ENCODE measurements around the gene SUPT3H. TPM values are rescaled to one million over a fixed set of nuclear protein-coding genes. Genes with fewer than 3 reads are reported as not detected.

The SUPT3H gene
- total and polyA plus RNA-seq, 2 donors from 2014 or later: 10.1 to 12.5 TPM

GRCh38 chr6:45038226-45038625 lies 339.5 kb downstream of the SUPT3H start:
- Histone ChIP-seq H3K4me3 (ENCODE audit: low read length in 3 of 3) (no peak overlapping the region), H3K9me3 (ENCODE audit: control insufficient read depth in 2 of 3, insufficient read depth in 1 of 3, low read length in 3 of 3) (no peaks in the 10 kb centered on the region), H3K4me1 (ENCODE audit: control insufficient read depth in 2 of 3, insufficient read depth in 2 of 3, low read depth in 1 of 3, low read length in 3 of 3) (no peaks in the 10 kb centered on the region), H3K27ac (ENCODE audit: low read depth in 2 of 2, low read length in 2 of 2) (no peak overlapping the region), H3K27me3 (ENCODE audit: control insufficient read depth, insufficient read depth, low read length) (no peaks in the 10 kb centered on the region), H3K36me3 (ENCODE audit: control insufficient read depth in 2 of 3, insufficient read depth in 3 of 3, low read length in 3 of 3) (no peaks in the 10 kb centered on the region), H3K9ac (ENCODE audit: low read length in 3 of 3) (no peak overlapping the region)
- DNase-seq: no peak
- no peak for FAIRE-seq
- intact Hi-C loops (cut with DNase I): no loop called here
- TF ChIP-seq, protein P1, sequence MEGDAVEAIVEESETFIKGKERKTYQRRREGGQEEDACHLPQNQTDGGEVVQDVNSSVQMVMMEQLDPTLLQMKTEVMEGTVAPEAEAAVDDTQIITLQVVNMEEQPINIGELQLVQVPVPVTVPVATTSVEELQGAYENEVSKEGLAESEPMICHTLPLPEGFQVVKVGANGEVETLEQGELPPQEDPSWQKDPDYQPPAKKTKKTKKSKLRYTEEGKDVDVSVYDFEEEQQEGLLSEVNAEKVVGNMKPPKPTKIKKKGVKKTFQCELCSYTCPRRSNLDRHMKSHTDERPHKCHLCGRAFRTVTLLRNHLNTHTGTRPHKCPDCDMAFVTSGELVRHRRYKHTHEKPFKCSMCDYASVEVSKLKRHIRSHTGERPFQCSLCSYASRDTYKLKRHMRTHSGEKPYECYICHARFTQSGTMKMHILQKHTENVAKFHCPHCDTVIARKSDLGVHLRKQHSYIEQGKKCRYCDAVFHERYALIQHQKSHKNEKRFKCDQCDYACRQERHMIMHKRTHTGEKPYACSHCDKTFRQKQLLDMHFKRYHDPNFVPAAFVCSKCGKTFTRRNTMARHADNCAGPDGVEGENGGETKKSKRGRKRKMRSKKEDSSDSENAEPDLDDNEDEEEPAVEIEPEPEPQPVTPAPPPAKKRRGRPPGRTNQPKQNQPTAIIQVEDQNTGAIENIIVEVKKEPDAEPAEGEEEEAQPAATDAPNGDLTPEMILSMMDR (IDR thresholded peaks at IDR 0.05; ENCODE audit: borderline replicate concordance, extremely low read depth, insufficient read depth): no peak

DNA sequence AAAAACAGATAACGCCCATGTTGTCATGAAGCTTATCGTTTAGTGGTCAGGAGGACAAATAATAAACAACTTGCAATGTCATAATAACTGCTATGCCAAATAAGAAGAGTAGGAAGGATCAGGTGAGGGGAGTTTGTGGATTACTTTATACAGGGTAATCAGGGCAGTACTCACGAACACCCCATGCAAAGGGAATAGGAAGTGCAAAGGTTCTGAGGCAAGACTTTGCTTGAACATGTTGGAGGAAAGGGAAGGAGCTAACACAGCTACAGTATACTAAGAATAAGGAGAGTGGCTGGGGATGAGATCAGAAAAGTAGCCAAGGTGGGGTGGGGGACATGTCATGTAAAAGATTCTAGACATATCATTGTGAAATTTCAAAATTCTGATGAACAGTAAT lies 341.6 kb downstream of the SUPT3H start:
- no peaks in the 10 kb centered on the region for H3K27me3 ChIP-seq (ENCODE audit: control insufficient read depth, insufficient read depth, low read length)
- H3K4me3 ChIP-seq (ENCODE audit: low read length in 3 of 3): no peak overlapping the region
- no peaks in the 10 kb centered on the region for H3K9me3 ChIP-seq (ENCODE audit: control insufficient read depth in 2 of 3, insufficient read depth in 1 of 3, low read length in 3 of 3)
- TF ChIP-seq, protein P1 (IDR thresholded peaks at IDR 0.05; ENCODE audit: borderline replicate concordance, extremely low read depth, insufficient read depth): no peak
- no peaks in the 10 kb centered on the region for H3K4me1 ChIP-seq (ENCODE audit: control insufficient read depth in 2 of 3, insufficient read depth in 2 of 3, low read depth in 1 of 3, low read length in 3 of 3)
- H3K9ac ChIP-seq (ENCODE audit: low read length in 3 of 3): no peak overlapping the region
- FAIRE-seq (no peak), DNase-seq (no peak)
- H3K27ac ChIP-seq (ENCODE audit: low read depth in 2 of 2, low read length in 2 of 2): no peak overlapping the region
- intact Hi-C loops (cut with DNase I): no loop called here
- no peaks in the 10 kb centered on the region for H3K36me3 ChIP-seq (ENCODE audit: control insufficient read depth in 2 of 3, insufficient read depth in 3 of 3, low read length in 3 of 3)

DNA sequence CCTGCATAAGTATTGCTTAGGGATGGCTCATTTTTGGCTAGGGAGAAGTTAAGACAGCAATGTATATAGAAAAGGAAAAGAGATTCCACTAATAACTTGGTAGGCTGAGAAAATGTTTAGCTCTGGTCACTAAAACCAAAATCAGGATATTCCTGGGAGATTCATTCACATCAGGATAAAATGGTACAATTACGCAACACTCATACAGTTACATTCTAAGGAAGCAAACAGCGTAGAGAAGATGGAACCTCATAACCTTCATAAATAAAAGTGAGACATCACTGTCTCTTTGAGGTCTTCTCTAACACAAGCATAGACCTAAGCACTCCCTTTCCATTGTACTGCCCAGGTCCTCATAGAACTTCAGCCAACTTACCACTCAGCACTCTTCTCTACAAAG lies 345.3 kb downstream of the SUPT3H start:
- no peak overlapping the region for H3K9ac ChIP-seq (ENCODE audit: low read length in 3 of 3)
- no peak overlapping the region for H3K4me3 ChIP-seq (ENCODE audit: low read length in 3 of 3)
- no peaks in the 10 kb centered on the region for H3K36me3 ChIP-seq (ENCODE audit: control insufficient read depth in 2 of 3, insufficient read depth in 3 of 3, low read length in 3 of 3)
- FAIRE-seq (no peak), DNase-seq (no peak)
- H3K9me3 ChIP-seq (ENCODE audit: control insufficient read depth in 2 of 3, insufficient read depth in 1 of 3, low read length in 3 of 3): no peaks in the 10 kb centered on the region
- no peak overlapping the region for H3K27ac ChIP-seq (ENCODE audit: low read depth in 2 of 2, low read length in 2 of 2)
- TF ChIP-seq, protein P1 (IDR thresholded peaks at IDR 0.05; ENCODE audit: borderline replicate concordance, extremely low read depth, insufficient read depth): no peak
- H3K27me3 ChIP-seq (ENCODE audit: control insufficient read depth, insufficient read depth, low read length): no peaks in the 10 kb centered on the region
- no peaks in the 10 kb centered on the region for H3K4me1 ChIP-seq (ENCODE audit: control insufficient read depth in 2 of 3, insufficient read depth in 2 of 3, low read depth in 1 of 3, low read length in 3 of 3)
- intact Hi-C loops (cut with DNase I): no loop called here

DNA sequence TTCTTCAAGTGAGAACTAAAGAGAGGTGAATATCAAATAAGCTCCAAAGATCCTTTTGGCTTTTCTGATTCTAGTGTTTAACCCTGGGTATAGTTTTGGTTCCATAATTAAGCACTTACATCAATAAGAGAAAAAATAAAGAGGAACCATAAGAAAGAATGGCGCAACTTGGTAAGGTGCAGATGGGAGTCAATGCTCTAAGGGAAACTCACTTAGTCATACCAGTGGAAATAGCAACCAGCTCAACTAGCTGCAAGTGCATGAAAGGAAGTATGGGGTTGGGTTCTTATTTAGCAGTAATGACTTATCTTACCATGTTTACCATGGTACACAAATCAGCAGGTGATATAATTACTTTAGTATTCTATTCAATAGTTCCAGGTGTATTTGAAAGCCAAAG lies 346.1 kb downstream of the SUPT3H start:
- Histone ChIP-seq H3K4me3 (ENCODE audit: low read length in 3 of 3) (no peak overlapping the region), H3K27me3 (ENCODE audit: control insufficient read depth, insufficient read depth, low read length) (no peaks in the 10 kb centered on the region), H3K9ac (ENCODE audit: low read length in 3 of 3) (no peak overlapping the region), H3K9me3 (ENCODE audit: control insufficient read depth in 2 of 3, insufficient read depth in 1 of 3, low read length in 3 of 3) (no peaks in the 10 kb centered on the region), H3K36me3 (ENCODE audit: control insufficient read depth in 2 of 3, insufficient read depth in 3 of 3, low read length in 3 of 3) (no peaks in the 10 kb centered on the region), H3K27ac (ENCODE audit: low read depth in 2 of 2, low read length in 2 of 2) (no peak overlapping the region), H3K4me1 (ENCODE audit: control insufficient read depth in 2 of 3, insufficient read depth in 2 of 3, low read depth in 1 of 3, low read length in 3 of 3) (no peaks in the 10 kb centered on the region)
- no peak for FAIRE-seq
- intact Hi-C loops (cut with DNase I): no loop called here
- TF ChIP-seq, protein P1 (IDR thresholded peaks at IDR 0.05; ENCODE audit: borderline replicate concordance, extremely low read depth, insufficient read depth): no peak
- DNase-seq: no peak
